Aorta (tissue), 4 donors: ENCODE data around the gene LAP3. TPM values are rescaled to one million over a fixed set of nuclear protein-coding genes. Genes with fewer than 3 reads are reported as not detected.

Experiments
- polyA plus RNA-seq, 2 donors: library from polyadenylated mRNA; stranded (reverse); fragments of 200-250 nt; gene quantifications; one replicate each; pipeline ENCODE4 v1.2.3, GENCODE V29; 2013
- total RNA-seq, 2 donors: library from RNA; stranded (reverse); fragmentation: NEBNext Ultra II Directional; extraction: Animal tissue kit (Norgen Biotek cat#: 25700); gene quantifications; one replicate each; pipeline ENCODE4 v1.2.1, GENCODE V29; 2021
- donor health status: healthy with polysubstance abuse.
- donor health status: Bipolar disorder and iron deficiency.
- donor health status: DM: no; HTN: no; CAD: no.
- donor health status: DM: yes; HTN: yes; CAD: no.

LAP3 gene
- total and polyA plus RNA-seq, 4 donors = 36.9 to 93.4 (median 52.6) TPM

Other genes with a start within 250 kb of the LAP3 start
- 10 to 100 TPM; 15.6 to 22.7 TPM for gene QDPR, start 65.1 kb upstream of the LAP3 start, total RNA-seq
- 10 to 100 TPM; 21.6 to 24.8 TPM for gene QDPR, start 65.1 kb upstream of the LAP3 start, polyA plus RNA-seq
- not detected for gene CLRN2, start 62.0 kb upstream of the LAP3 start, total RNA-seq
- not detected for gene CLRN2, start 62.0 kb upstream of the LAP3 start, polyA plus RNA-seq
- gene MED28, start 37.4 kb downstream of the LAP3 start, total RNA-seq = 10 to 100 TPM; 40.9 to 52.7 TPM
- gene MED28, start 37.4 kb downstream of the LAP3 start, polyA plus RNA-seq = 10 to 100 TPM; 10.2 to 12.8 TPM
- not detected for gene FAM184B, start 204.4 kb downstream of the LAP3 start, total RNA-seq
- under 1 TPM in 1 of 2 donors, not detected in 1; 0.05 TPM for gene FAM184B, start 204.4 kb downstream of the LAP3 start, polyA plus RNA-seq
- gene DCAF16, start 233.6 kb downstream of the LAP3 start, total RNA-seq = 10 to 100 TPM; 29.2 to 34.5 TPM
- 10 to 100 TPM in 1 of 2 donors, 1 to 10 TPM in 1; 4.5 to 13.4 TPM for gene DCAF16, start 233.6 kb downstream of the LAP3 start, polyA plus RNA-seq
- 1 to 10 TPM in 1 of 2 donors, under 1 TPM in 1; 0.78 to 1.8 TPM for gene NCAPG, start 233.8 kb downstream of the LAP3 start, total RNA-seq
- gene NCAPG, start 233.8 kb downstream of the LAP3 start, polyA plus RNA-seq = not detected